ENCODE data around the gene DEAF1. TPM values are rescaled to one million over a fixed set of nuclear protein-coding genes. Genes with fewer than 3 reads are reported as not detected.

Gene DEAF1
- total RNA-seq, 1 experiment from 2014 or later: 70.5 TPM

- in situ Hi-C loops (cut with HindIII; ENCODE audit: low sequenced_read_pairs): no loop called here
- no peak for DNase-seq (ENCODE audit: low spot score)
Observed at GRCh38 chr11:688681-689080, 6.3 kb downstream of the DEAF1 start.

GRCh38 chr11:687751-688150 is 7.3 kb downstream of the DEAF1 start:
- in situ Hi-C loops (cut with HindIII; ENCODE audit: low sequenced_read_pairs): no loop called here
- no peak for DNase-seq (ENCODE audit: low spot score)

GRCh38 chr11:686451-687243 is 8.4 kb downstream of the DEAF1 start:
- DNase-seq (ENCODE audit: low spot score): no peak
- in situ Hi-C loops (cut with HindIII; ENCODE audit: low sequenced_read_pairs): no loop called here

- DNase-seq (ENCODE audit: low spot score): no peak
- in situ Hi-C loops (cut with HindIII; ENCODE audit: low sequenced_read_pairs): no loop called here
Observed at GRCh38 chr11:680970-681369, 14.1 kb downstream of the DEAF1 start.

- in situ Hi-C loops (cut with HindIII; ENCODE audit: low sequenced_read_pairs): no loop called here
- no peak for DNase-seq (ENCODE audit: low spot score)
Observed at GRCh38 chr11:680476-680875, 14.5 kb downstream of the DEAF1 start.

- in situ Hi-C loops (cut with HindIII; ENCODE audit: low sequenced_read_pairs): no loop called here
Observed at GRCh38 chr11:679271-680207, 15.5 kb downstream of the DEAF1 start.

GRCh38 chr11:678297-678696 is 16.7 kb downstream of the DEAF1 start:
- DNase-seq (ENCODE audit: low spot score): no peak
- in situ Hi-C loops (cut with HindIII; ENCODE audit: low sequenced_read_pairs): no loop called here

More at GRCh38 chr11:679271-680207, 15.5 kb downstream of the DEAF1 start:
- no peak for DNase-seq (ENCODE audit: low spot score)

GRCh38 chr11:674406-674805 is 20.6 kb downstream of the DEAF1 start:
- in situ Hi-C loops (cut with HindIII; ENCODE audit: low sequenced_read_pairs): loop anchor here (25.0 kb wide), 1 partner anchor 88 kb away; no protein-coding TSS in a partner anchor

GRCh38 chr11:673866-674265 is 21.2 kb downstream of the DEAF1 start:
- DNase-seq (ENCODE audit: low spot score): peak; percentile 71

More at GRCh38 chr11:674406-674805, 20.6 kb downstream of the DEAF1 start:
- DNase-seq (ENCODE audit: low spot score): peak; percentile 86

GRCh38 chr11:665704-666281 is 29.2 kb downstream of the DEAF1 start:
- in situ Hi-C loops (cut with HindIII; ENCODE audit: low sequenced_read_pairs): loop anchor here (25.0 kb wide), 1 partner anchor 97 kb away; no protein-coding TSS in a partner anchor
- DNase-seq (ENCODE audit: low spot score): peak; percentile 91

More at GRCh38 chr11:673866-674265, 21.2 kb downstream of the DEAF1 start:
- in situ Hi-C loops (cut with HindIII; ENCODE audit: low sequenced_read_pairs): loop anchor here (25.0 kb wide), 1 partner anchor 88 kb away; no protein-coding TSS in a partner anchor

GRCh38 chr11:665062-665703 is 29.8 kb downstream of the DEAF1 start:
- DNase-seq (ENCODE audit: low spot score): no peak
- in situ Hi-C loops (cut with HindIII; ENCODE audit: low sequenced_read_pairs): loop anchor here (25.0 kb wide), 1 partner anchor 97 kb away; no protein-coding TSS in a partner anchor

- DNase-seq (ENCODE audit: low spot score): peak; percentile 61
- in situ Hi-C loops (cut with HindIII; ENCODE audit: low sequenced_read_pairs): loop anchor here (25.0 kb wide), 1 partner anchor 100 kb away; no protein-coding TSS in a partner anchor
Observed at GRCh38 chr11:662689-663274, 32.2 kb downstream of the DEAF1 start.

- DNase-seq (ENCODE audit: low spot score): peak; percentile 71
Observed at GRCh38 chr11:660681-661444, 34.2 kb downstream of the DEAF1 start.

GRCh38 chr11:660281-660680 is 34.7 kb downstream of the DEAF1 start:
- in situ Hi-C loops (cut with HindIII; ENCODE audit: low sequenced_read_pairs): loop anchor here (25.0 kb wide), 1 partner anchor 102 kb away; no protein-coding TSS in a partner anchor
- no peak for DNase-seq (ENCODE audit: low spot score)

More at GRCh38 chr11:660681-661444, 34.2 kb downstream of the DEAF1 start:
- in situ Hi-C loops (cut with HindIII; ENCODE audit: low sequenced_read_pairs): loop anchor here (25.0 kb wide), 1 partner anchor 101 kb away; no protein-coding TSS in a partner anchor

GRCh38 chr11:659532-660085 is 35.4 kb downstream of the DEAF1 start:
- no peak for DNase-seq (ENCODE audit: low spot score)
- in situ Hi-C loops (cut with HindIII; ENCODE audit: low sequenced_read_pairs): loop anchor here (25.0 kb wide), 1 partner anchor 103 kb away; no protein-coding TSS in a partner anchor

GRCh38 chr11:657691-658126 is 37.3 kb downstream of the DEAF1 start:
- DNase-seq (ENCODE audit: low spot score): no peak
- in situ Hi-C loops (cut with HindIII; ENCODE audit: low sequenced_read_pairs): loop anchor here (25.0 kb wide), 1 partner anchor 105 kb away; no protein-coding TSS in a partner anchor

GRCh38 chr11:656866-657265 is 38.2 kb downstream of the DEAF1 start:
- in situ Hi-C loops (cut with HindIII; ENCODE audit: low sequenced_read_pairs): loop anchor here (25.0 kb wide), 1 partner anchor 105 kb away; no protein-coding TSS in a partner anchor
- no peak for DNase-seq (ENCODE audit: low spot score)
